ENCODE data around the gene USF3.

GRCh38 chr3:113741086-113741485 lies 44.6 kb upstream of the USF3 start:
- TF ChIP-seq, protein P1, sequence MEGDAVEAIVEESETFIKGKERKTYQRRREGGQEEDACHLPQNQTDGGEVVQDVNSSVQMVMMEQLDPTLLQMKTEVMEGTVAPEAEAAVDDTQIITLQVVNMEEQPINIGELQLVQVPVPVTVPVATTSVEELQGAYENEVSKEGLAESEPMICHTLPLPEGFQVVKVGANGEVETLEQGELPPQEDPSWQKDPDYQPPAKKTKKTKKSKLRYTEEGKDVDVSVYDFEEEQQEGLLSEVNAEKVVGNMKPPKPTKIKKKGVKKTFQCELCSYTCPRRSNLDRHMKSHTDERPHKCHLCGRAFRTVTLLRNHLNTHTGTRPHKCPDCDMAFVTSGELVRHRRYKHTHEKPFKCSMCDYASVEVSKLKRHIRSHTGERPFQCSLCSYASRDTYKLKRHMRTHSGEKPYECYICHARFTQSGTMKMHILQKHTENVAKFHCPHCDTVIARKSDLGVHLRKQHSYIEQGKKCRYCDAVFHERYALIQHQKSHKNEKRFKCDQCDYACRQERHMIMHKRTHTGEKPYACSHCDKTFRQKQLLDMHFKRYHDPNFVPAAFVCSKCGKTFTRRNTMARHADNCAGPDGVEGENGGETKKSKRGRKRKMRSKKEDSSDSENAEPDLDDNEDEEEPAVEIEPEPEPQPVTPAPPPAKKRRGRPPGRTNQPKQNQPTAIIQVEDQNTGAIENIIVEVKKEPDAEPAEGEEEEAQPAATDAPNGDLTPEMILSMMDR (conservative IDR thresholded peaks at IDR 0.05; ENCODE audit: low read depth in 2 of 2), result no peak
- no peak for TF ChIP-seq EZH2 (IDR thresholded peaks at IDR 0.05; ENCODE audit: low read depth, unreplicated experiment)
- TF ChIP-seq REST (IDR thresholded peaks at IDR 0.05; ENCODE audit: unreplicated experiment), result no peak
- TF ChIP-seq ZNF331 (CRISPR knock-in tag; IDR thresholded peaks at IDR 0.05; ENCODE audit: low read depth), result no peak
- no peak for TF ChIP-seq POLR2AphosphoS5 (IDR thresholded peaks at IDR 0.05; ENCODE audit: low read depth)
- TF ChIP-seq, protein P2, sequence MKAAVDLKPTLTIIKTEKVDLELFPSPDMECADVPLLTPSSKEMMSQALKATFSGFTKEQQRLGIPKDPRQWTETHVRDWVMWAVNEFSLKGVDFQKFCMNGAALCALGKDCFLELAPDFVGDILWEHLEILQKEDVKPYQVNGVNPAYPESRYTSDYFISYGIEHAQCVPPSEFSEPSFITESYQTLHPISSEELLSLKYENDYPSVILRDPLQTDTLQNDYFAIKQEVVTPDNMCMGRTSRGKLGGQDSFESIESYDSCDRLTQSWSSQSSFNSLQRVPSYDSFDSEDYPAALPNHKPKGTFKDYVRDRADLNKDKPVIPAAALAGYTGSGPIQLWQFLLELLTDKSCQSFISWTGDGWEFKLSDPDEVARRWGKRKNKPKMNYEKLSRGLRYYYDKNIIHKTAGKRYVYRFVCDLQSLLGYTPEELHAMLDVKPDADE (IDR thresholded peaks at IDR 0.05), result no peak
- no peak for TF ChIP-seq EZH2phosphoT487 (IDR thresholded peaks at IDR 0.05; ENCODE audit: unreplicated experiment)
